Prostate gland (tissue), 2 donors: ENCODE results near the gene ONECUT3.

Source experiments
- POLR2A ChIP-seq: fragments of 450-650 bp; IDR thresholded peaks from one replicate; pipeline ENCODE4 v1.6.1; 2016; ENCODE audit warnings: antibody characterized with exemption, mild to moderate bottlenecking
- POLR2AphosphoS5 ChIP-seq: sonication (generic); formaldehyde crosslinking; IDR thresholded peaks from one replicate; pipeline ENCODE4 v1.6.1; 2017; ENCODE audit warnings: antibody characterized with exemption
- TF ChIP-seq, protein P1 (sequence below), 4 experiments: fragments of 200-600 bp in 2 of 4; fragments of 450-650 bp in 2 of 4; sonication (generic) in 2 of 4; IDR thresholded peaks; 1 replicate in 3 of 4; 2 replicates in 1 of 4; pipeline ENCODE4 v1.5.1; 2016 to 2019; ENCODE audit warnings: antibody characterized with exemption in 4 of 4, mild to moderate bottlenecking in 2 of 4, moderate library complexity in 2 of 4

DNA sequence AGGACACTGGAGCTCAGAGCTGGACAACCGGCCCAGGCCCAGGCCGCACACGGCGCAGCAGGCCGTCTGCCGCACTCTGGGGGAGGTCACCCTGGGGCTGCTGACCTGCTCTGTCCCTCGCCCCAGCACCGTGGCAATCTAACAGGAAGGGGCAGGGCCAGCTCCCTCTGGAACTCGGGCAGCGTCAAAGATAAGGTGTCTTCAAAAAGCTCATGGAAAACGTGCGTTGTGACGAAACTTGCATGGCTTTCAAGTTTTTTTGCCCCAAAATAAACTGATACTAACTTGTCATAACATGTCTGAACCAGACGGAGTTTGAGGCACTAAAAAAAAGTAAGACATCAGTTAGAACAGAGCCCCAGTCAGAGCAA lies 70.9 kb downstream of the ONECUT3 start:
- TF ChIP-seq, protein P1, sequence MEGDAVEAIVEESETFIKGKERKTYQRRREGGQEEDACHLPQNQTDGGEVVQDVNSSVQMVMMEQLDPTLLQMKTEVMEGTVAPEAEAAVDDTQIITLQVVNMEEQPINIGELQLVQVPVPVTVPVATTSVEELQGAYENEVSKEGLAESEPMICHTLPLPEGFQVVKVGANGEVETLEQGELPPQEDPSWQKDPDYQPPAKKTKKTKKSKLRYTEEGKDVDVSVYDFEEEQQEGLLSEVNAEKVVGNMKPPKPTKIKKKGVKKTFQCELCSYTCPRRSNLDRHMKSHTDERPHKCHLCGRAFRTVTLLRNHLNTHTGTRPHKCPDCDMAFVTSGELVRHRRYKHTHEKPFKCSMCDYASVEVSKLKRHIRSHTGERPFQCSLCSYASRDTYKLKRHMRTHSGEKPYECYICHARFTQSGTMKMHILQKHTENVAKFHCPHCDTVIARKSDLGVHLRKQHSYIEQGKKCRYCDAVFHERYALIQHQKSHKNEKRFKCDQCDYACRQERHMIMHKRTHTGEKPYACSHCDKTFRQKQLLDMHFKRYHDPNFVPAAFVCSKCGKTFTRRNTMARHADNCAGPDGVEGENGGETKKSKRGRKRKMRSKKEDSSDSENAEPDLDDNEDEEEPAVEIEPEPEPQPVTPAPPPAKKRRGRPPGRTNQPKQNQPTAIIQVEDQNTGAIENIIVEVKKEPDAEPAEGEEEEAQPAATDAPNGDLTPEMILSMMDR (IDR thresholded peaks at IDR 0.05) = no peak
- TF ChIP-seq POLR2A = no peak
- TF ChIP-seq POLR2AphosphoS5 = no peak
